Panc1 (cell line): Measurements from ENCODE around the gene ADAMTS6. TPM values are rescaled to one million over a fixed set of nuclear protein-coding genes. Genes with fewer than 3 reads are reported as not detected.

Experiments
- ATAC-seq: fragments of 200-7000 bp; cut with Tn5 transposase; 2 replicates; pipeline ENCODE4 v1.9.1; 2020; ENCODE audit warnings: mild to moderate bottlenecking, moderate library complexity
- BruUV-seq: library from RNA; stranded (reverse); fragments of 400-500 nt; replicated peaks from 2 replicates; lab custom pipeline; 2021; lab: Mats Ljungman, UMichigan
- CTCF ChIA-PET: fragments of 300-600 bp; sonication (Branson Sonifier 250); formaldehyde crosslinking; loops from one replicate; lab custom pipeline; 2022; ENCODE audit warnings: antibody characterized with exemption; lab: Charles Lee
- POLR2A ChIA-PET: fragments of 300-600 bp; sonication (Branson Sonifier 250); formaldehyde crosslinking; loops from one replicate; lab custom pipeline; 2022; ENCODE audit warnings: antibody characterized with exemption; lab: Charles Lee
- DNase-seq: peaks from one replicate; pipeline ENCODE4 v3.0.0-alpha.2; 2010; ENCODE audit warnings: low read depth, low spot score
- H3K27ac ChIP-seq: 2 replicates; pipeline ENCODE4 v1.5.1; 2011; ENCODE audit warnings: mild to moderate bottlenecking, low read length, inconsistent platforms
- H3K27me3 ChIP-seq: fragments of 200-500 bp; sonication (Bioruptor generic); 2 replicates; pipeline ENCODE4 v1.6.0; 2014; ENCODE audit warnings: low read length, inconsistent platforms; ENCODE audit not compliant: control insufficient read depth, insufficient read depth
- H3K36me3 ChIP-seq: fragments of 200-500 bp; sonication (Bioruptor generic); 2 replicates; pipeline ENCODE4 v1.5.1; 2014; ENCODE audit warnings: inconsistent platforms, mild to moderate bottlenecking, low read length, moderate library complexity; ENCODE audit not compliant: control insufficient read depth, insufficient read depth
- H3K4me1 ChIP-seq: 2 replicates; pipeline ENCODE4 v1.5.1; 2011; ENCODE audit warnings: inconsistent platforms, mild to moderate bottlenecking, low read length, moderate library complexity; ENCODE audit not compliant: control insufficient read depth, insufficient read depth
- H3K4me3 ChIP-seq, 2 experiments: 2 replicates each; pipeline ENCODE4 v1.5.1; 2011 to 2012; ENCODE audit warnings: low read depth in 2 of 2, low read length in 2 of 2, mild to moderate bottlenecking in 2 of 2, inconsistent platforms in 1 of 2, moderate library complexity in 1 of 2
- H3K9me3 ChIP-seq: fragments of 200-500 bp; sonication (Bioruptor generic); 2 replicates; pipeline ENCODE4 v1.5.1; 2014; ENCODE audit warnings: low read depth, mild to moderate bottlenecking, inconsistent platforms, low read length, moderate library complexity; ENCODE audit not compliant: control insufficient read depth, insufficient read depth
- CTCF ChIP-seq: fragments of 450-650 bp; IDR thresholded peaks from 2 replicates; pipeline ENCODE4 v1.5.1; 2017; ENCODE audit warnings: mild to moderate bottlenecking
- POLR2AphosphoS5 ChIP-seq: IDR thresholded peaks from 2 replicates; pipeline ENCODE4 v1.6.1; 2012; ENCODE audit warnings: mild to moderate bottlenecking, low read depth, low read length, moderate library complexity
- REST ChIP-seq, 2 experiments: IDR thresholded peaks; 2 replicates each; pipeline ENCODE4 v1.6.1; 2011 to 2012; ENCODE audit warnings: low read depth in 2 of 2, control low read depth in 1 of 2, low read length in 1 of 2, mild to moderate bottlenecking in 1 of 2, moderate library complexity in 1 of 2; ENCODE audit not compliant: insufficient read depth in 1 of 2
- SIN3A ChIP-seq: IDR thresholded peaks from 2 replicates; pipeline ENCODE4 v1.6.1; 2012; ENCODE audit warnings: low read depth, mild to moderate bottlenecking, low read length, moderate library complexity, borderline replicate concordance; ENCODE audit not compliant: insufficient read depth
- TCF7L2 ChIP-seq: IDR thresholded peaks from 2 replicates; pipeline ENCODE4 v1.6.1; 2011; ENCODE audit warnings: mild to moderate bottlenecking, low read depth, low read length, inconsistent platforms
- in situ Hi-C: cut with HindIII; loops from 2 replicates; pipeline ENCODE4 v1.10.0; 2016; ENCODE audit warnings: low sequenced_read_pairs, low pct_unique_long_range_greater_than_20kb
- intact Hi-C: fragments of 100-400 bp; cut with micrococcal nuclease; formaldehyde crosslinking; loops from one replicate; pipeline ENCODE4 v1.10.0; 2022; ENCODE audit not compliant: unreplicated experiment
- total RNA-seq: library from RNA; stranded (reverse); gene quantifications from one replicate; pipeline ENCODE4 v1.2.1, GENCODE V29; 2021; ENCODE audit not compliant: unreplicated experiment

The ADAMTS6 gene
- total RNA-seq, 1 experiment from 2014 or later, result 0.64 TPM

- ATAC-seq (no peak), DNase-seq (no peak)
- no TSS peak for BruUV-seq
- CTCF ChIA-PET, result no interaction called here
- no peaks in the 10 kb centered on the region for H3K4me1 ChIP-seq
- no peaks in the 10 kb centered on the region for H3K9me3 ChIP-seq
- H3K27me3 ChIP-seq, result no peaks in the 10 kb centered on the region; the same call in 1 of the 2 replicates
- in situ Hi-C loops (no loop called here), intact Hi-C loops (no loop called here)
- POLR2A ChIA-PET, result no interaction called here
- TF ChIP-seq SIN3A (no peak), REST (IDR thresholded peaks at IDR 0.05; ENCODE audit: insufficient read depth in 1 of 2, low read depth in 2 of 2, low read length in 1 of 2) (no peak), CTCF (no peak), POLR2AphosphoS5 (no peak), TCF7L2 (no peak)
- no peak overlapping the region for H3K27ac ChIP-seq
- no peak overlapping the region for H3K4me3 ChIP-seq
- no peaks in the 10 kb centered on the region for H3K36me3 ChIP-seq
Observed at GRCh38 chr5:65151614-65152013, 330.1 kb downstream of the ADAMTS6 start.

- DNase-seq (no peak), ATAC-seq (no peak)
- ChIA-PET CTCF (interaction anchor here (0.5 kb wide), 1 partner anchor 341 kb away, joined by 3 read pairs; no protein-coding TSS in a partner anchor), POLR2A (no interaction called here)
- intact Hi-C loops, result no loop called here
- in situ Hi-C loops, result no loop called here
- Histone ChIP-seq H3K27ac (no peak overlapping the region), H3K36me3 (no peaks in the 10 kb centered on the region), H3K9me3 (no peaks in the 10 kb centered on the region), H3K4me3 (no peak overlapping the region), H3K27me3 (no peaks in the 10 kb centered on the region), H3K4me1 (no peaks in the 10 kb centered on the region)
- no TSS peak for BruUV-seq
- TF ChIP-seq TCF7L2 (no peak), CTCF (no peak), REST (IDR thresholded peaks at IDR 0.05; ENCODE audit: insufficient read depth in 1 of 2, low read depth in 2 of 2, low read length in 1 of 2) (no peak), SIN3A (no peak), POLR2AphosphoS5 (no peak)
Observed at GRCh38 chr5:65150599-65151304, 331.0 kb downstream of the ADAMTS6 start.
